ENCODE results near the gene RHEB. TPM values are rescaled to one million over a fixed set of nuclear protein-coding genes. Genes with fewer than 3 reads are reported as not detected.

Gene RHEB
- total RNA-seq, 2 experiments from 2014 or later = 57.6 to 93.2 TPM

DNA sequence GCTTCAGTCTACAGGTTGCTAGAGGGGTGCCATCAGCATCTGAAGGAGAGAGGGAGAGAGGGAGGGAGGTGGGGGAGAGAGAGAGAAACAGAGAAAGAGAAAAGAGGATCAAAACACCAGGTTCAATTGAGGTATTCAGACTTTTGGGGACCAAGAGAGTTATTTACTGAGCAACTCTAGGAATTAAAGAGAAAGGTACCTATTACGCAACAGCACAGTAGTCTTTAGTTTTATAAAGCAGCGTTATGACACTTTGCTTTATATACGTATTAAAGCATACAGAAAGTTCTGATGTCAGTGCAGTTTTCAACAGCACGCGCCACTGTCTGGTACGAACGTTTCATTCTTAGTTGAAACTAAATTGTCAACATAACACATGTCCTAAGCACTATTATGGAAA lies 41.8 kb downstream of the RHEB start:
- no TSS peak for BruUV-seq (replicated peaks)
- no peak for DNase-seq (ENCODE audit: low spot score)
- Histone ChIP-seq H3K4me2 (ENCODE audit: low read length) (no peak overlapping the region), H3K27ac (ENCODE audit: low read depth, low read length, poor library complexity, severe bottlenecking) (no peak overlapping the region), H4K20me1 (ENCODE audit: insufficient read depth, low read length) (peaks cover 2% of the 10 kb centered on the region; the same call in 1 of the 2 replicates), H3K4me3 (ENCODE audit: low read depth, low read length, poor library complexity, severe bottlenecking) (no peak overlapping the region), H2AFZ (ENCODE audit: low read length) (no peak overlapping the region), H3K79me2 (ENCODE audit: insufficient read depth, low read depth, low read length) (peaks cover 50% of the 10 kb centered on the region; the same call in 1 of the 2 replicates), H3K36me3 (ENCODE audit: insufficient read depth, low read length) (peaks cover 94% of the 10 kb centered on the region), H3K9me2 (ENCODE audit: insufficient read depth, low read length) (no peaks in the 10 kb centered on the region), H3K4me1 (ENCODE audit: insufficient read depth, low read length, poor library complexity, severe bottlenecking) (peaks cover 9% of the 10 kb centered on the region), H3K9me3 (ENCODE audit: low read length) (no peaks in the 10 kb centered on the region)
- CTCF ChIA-PET (ENCODE audit: unreplicated experiment) = no interaction called here
- intact Hi-C loops (cut with micrococcal nuclease; ENCODE audit: unreplicated experiment) = no loop called here
- TF ChIP-seq EZH2phosphoT487 (IDR thresholded peaks at IDR 0.05; ENCODE audit: borderline replicate concordance, low read depth, low read length) (no peak), CTCF (conservative IDR thresholded peaks at IDR 0.05; ENCODE audit: low read length) (no peak)
- POLR2A ChIA-PET = interaction anchor here (0.7 kb wide), 1 partner anchor 26 kb away, joined by 4 read pairs; no protein-coding TSS in a partner anchor

DNA sequence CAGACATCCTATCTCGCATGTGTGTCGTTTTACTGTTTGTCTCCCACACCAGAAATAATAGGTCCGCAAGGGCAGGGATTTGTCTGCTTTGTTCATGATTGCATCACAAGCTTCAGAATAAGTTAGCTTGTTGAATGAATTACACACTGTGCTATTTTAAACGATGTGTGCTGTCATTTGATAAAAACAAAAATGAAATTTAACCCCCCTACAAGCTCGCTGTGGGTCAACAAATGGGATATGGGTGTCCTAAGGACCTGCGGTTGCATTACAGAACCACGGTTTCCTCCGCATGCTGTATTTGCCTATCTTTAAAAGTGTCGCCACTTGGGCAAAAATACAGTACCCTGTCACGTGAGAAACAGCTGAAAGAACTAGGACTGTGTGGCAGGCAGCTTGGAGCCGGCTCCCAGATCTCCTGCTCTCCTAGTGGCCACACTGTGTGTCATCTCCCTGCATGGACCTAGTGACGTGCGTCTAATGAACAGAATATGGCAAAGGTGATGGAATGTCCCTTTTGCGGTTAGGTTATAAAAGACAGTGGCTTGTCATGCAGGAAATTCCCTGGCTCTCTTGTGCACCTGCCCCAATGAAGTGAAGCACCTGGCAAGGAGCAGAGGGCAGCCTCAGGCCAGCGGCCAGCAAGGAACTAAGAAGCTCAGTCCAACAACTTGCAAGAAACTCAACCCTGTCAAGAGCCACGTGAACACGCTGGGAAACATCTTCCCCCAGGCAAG lies 46.9 kb downstream of the RHEB start:
- no TSS peak for BruUV-seq (replicated peaks)
- no peak overlapping the region for H3K27ac ChIP-seq (ENCODE audit: low read depth, low read length, poor library complexity, severe bottlenecking)
- peaks cover 25% of the 10 kb centered on the region for H3K4me1 ChIP-seq (ENCODE audit: insufficient read depth, low read length, poor library complexity, severe bottlenecking)
- POLR2A ChIA-PET = no interaction called here
- no peak overlapping the region for H3K4me3 ChIP-seq (ENCODE audit: low read depth, low read length, poor library complexity, severe bottlenecking)
- intact Hi-C loops (cut with micrococcal nuclease; ENCODE audit: unreplicated experiment) = no loop called here
- no peaks in the 10 kb centered on the region for H3K9me2 ChIP-seq (ENCODE audit: insufficient read depth, low read length)
- H3K9me3 ChIP-seq (ENCODE audit: low read length) = no peaks in the 10 kb centered on the region
- CTCF ChIA-PET (ENCODE audit: unreplicated experiment) = no interaction called here
- DNase-seq (ENCODE audit: low spot score) = no peak
- TF ChIP-seq EZH2phosphoT487 (IDR thresholded peaks at IDR 0.05; ENCODE audit: borderline replicate concordance, low read depth, low read length) = no peak
- no peak for TF ChIP-seq CTCF (conservative IDR thresholded peaks at IDR 0.05; ENCODE audit: low read length)
- H3K36me3 ChIP-seq (ENCODE audit: insufficient read depth, low read length) = peaks cover 100% of the 10 kb centered on the region
- H2AFZ ChIP-seq (ENCODE audit: low read length) = no peak overlapping the region
- H4K20me1 ChIP-seq (ENCODE audit: insufficient read depth, low read length) = peaks cover 15% of the 10 kb centered on the region; the same call in 1 of the 2 replicates
- H3K79me2 ChIP-seq (ENCODE audit: insufficient read depth, low read depth, low read length) = peaks cover 27% of the 10 kb centered on the region; the same call in 1 of the 2 replicates
- peak overlapping the region; percentile 0; the same call in 1 of the 2 replicates for H3K4me2 ChIP-seq (ENCODE audit: low read length)

GRCh38 chr7:151470711-151471110 lies 49.0 kb downstream of the RHEB start:
- Histone ChIP-seq H3K36me3 (ENCODE audit: insufficient read depth, low read length) (peaks cover 98% of the 10 kb centered on the region), H3K4me1 (ENCODE audit: insufficient read depth, low read length, poor library complexity, severe bottlenecking) (peaks cover 25% of the 10 kb centered on the region), H3K9me2 (ENCODE audit: insufficient read depth, low read length) (no peaks in the 10 kb centered on the region), H3K9me3 (ENCODE audit: low read length) (no peaks in the 10 kb centered on the region), H3K4me2 (ENCODE audit: low read length) (no peak overlapping the region), H3K79me2 (ENCODE audit: insufficient read depth, low read depth, low read length) (peaks cover 18% of the 10 kb centered on the region; the same call in 1 of the 2 replicates), H3K4me3 (ENCODE audit: low read depth, low read length, poor library complexity, severe bottlenecking) (no peak overlapping the region), H2AFZ (ENCODE audit: low read length) (no peak overlapping the region), H4K20me1 (ENCODE audit: insufficient read depth, low read length) (peaks cover 15% of the 10 kb centered on the region; the same call in 1 of the 2 replicates), H3K27ac (ENCODE audit: low read depth, low read length, poor library complexity, severe bottlenecking) (no peak overlapping the region)
- no peak for DNase-seq (ENCODE audit: low spot score)
- CTCF ChIA-PET (ENCODE audit: unreplicated experiment) = no interaction called here
- TF ChIP-seq CTCF (conservative IDR thresholded peaks at IDR 0.05; ENCODE audit: low read length) (no peak), EZH2phosphoT487 (IDR thresholded peaks at IDR 0.05; ENCODE audit: borderline replicate concordance, low read depth, low read length) (no peak)
- intact Hi-C loops (cut with micrococcal nuclease; ENCODE audit: unreplicated experiment) = no loop called here
- no TSS peak for BruUV-seq (replicated peaks)
- POLR2A ChIA-PET = interaction anchor here (1.2 kb wide), 1 partner anchor 28 kb away, joined by 3 read pairs; no protein-coding TSS in a partner anchor

Data from OCI-LY7 (cell line).